GM21786 (cell line): ENCODE results near the gene PTX4.

Source experiments
- ATAC-seq: cut with Tn5 transposase; IDR thresholded peaks from one replicate; pipeline ENCODE4 v1.9.1; 2021; ENCODE audit not compliant: unreplicated experiment

The PTX4 gene, protein sequence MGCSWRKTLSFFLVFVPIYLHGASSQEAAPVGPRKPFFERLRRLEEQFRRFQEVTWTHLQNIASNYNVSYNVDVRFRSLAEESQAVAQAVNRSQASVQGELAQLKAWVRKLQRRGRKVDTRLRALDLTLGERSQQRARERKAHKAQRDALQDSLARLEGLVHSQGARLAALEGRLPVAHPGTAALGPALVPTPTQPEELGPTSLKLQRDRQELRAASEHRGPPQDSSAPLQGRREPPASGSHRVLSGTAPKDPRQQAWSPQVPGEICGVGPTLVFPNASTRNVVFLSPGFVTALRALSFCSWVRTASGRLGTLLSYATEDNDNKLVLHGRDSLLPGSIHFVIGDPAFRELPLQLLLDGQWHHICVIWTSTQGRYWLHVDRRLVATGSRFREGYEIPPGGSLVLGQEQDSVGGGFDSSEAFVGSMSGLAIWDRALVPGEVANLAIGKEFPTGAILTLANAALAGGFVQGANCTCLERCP

DNA sequence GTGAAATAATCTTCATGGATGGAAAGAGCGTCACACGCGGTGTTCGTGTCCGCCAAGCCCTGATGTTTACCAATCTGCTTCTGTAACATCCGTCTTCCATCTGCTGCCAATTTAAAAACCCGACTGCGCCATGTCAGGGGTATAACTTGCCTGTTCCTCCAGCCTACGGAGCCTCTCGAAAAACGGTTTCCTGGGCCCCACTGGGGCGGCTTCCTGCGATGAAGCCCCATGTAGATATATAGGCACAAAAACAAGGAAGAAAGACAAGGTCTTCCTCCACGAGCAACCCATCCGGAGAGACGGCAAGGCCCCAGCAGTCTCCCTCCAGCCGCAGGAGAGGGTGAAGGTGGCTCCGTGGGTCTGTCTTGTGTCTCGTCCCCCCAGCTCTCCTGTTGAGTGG is at the start of gene PTX4:
PTX4 (minus strand) TSS at position 326 of the 400 bp plus-strand sequence; CDS start at position 291, 35 bp downstream.
- no peak for ATAC-seq

GRCh38 chr16:1537763-1538289 is 49.1 kb upstream of the PTX4 start:
- ATAC-seq, result no peak

- ATAC-seq, result no peak
Measured at GRCh38 chr16:1537138-1537577, 48.4 kb upstream of the PTX4 start.

DNA sequence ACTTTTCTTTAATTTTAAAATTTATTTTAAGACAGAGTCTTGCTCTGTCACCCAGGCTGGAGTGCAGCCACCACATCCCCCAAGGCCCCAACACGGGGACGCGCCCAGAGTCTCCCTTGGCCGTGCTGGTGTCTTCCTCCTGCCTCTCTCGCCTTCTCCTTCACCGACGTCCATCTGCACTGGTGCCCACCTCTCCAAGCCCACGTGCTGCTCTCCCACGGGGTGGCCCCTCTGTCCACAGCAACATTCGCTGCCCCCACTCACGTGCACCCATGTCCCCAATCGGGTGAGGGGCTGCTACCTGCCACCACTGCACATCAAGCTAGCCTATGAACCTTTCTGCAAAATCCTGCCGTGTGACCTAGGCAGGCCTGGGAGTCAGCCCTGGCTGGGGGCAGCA is 47.9 kb upstream of the PTX4 start:
- ATAC-seq, result no peak

DNA sequence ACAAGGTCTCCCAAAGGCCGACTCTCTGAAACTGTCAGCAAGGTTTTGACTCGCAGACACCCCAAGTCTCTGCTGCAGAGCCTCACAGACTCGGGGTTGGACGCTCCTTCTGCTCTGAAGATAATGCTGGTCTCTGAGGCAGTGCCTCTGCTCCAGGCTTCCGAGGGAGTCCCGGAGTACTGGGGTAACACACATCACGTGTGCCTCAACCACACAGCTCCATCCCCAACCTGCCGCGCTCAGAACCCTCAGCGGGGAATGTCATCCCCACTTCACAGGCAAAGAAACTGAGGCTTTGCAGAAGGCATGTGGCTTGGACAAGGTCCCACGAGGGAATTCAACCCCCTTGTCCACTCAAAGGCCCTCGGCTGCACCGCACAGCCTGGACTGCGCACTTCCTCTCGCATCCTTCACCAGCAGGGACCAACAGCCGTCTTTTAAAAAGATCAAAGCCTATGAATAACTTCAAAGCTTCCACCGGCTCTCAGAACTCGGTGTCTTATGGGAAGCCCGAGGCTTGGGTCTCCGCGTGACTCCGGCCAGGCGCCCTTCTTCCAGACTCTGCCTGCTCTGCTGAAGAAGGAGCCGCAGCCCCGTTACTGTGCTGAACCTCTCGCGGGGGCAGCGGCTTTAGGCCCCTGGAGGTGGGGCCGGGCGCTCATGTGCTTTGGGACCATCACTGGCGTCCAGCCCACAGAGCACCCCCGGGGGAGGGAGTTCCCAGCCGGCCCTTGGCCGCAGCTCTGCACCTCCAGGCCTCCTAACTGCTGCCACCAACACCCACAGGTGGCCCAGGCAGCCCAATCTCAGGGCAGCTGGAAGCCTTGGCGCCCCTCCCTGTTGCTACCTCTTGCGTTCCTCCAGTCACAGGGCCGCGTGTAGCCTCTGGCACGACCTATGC is 46.9 kb upstream of the PTX4 start:
- no peak for ATAC-seq

DNA sequence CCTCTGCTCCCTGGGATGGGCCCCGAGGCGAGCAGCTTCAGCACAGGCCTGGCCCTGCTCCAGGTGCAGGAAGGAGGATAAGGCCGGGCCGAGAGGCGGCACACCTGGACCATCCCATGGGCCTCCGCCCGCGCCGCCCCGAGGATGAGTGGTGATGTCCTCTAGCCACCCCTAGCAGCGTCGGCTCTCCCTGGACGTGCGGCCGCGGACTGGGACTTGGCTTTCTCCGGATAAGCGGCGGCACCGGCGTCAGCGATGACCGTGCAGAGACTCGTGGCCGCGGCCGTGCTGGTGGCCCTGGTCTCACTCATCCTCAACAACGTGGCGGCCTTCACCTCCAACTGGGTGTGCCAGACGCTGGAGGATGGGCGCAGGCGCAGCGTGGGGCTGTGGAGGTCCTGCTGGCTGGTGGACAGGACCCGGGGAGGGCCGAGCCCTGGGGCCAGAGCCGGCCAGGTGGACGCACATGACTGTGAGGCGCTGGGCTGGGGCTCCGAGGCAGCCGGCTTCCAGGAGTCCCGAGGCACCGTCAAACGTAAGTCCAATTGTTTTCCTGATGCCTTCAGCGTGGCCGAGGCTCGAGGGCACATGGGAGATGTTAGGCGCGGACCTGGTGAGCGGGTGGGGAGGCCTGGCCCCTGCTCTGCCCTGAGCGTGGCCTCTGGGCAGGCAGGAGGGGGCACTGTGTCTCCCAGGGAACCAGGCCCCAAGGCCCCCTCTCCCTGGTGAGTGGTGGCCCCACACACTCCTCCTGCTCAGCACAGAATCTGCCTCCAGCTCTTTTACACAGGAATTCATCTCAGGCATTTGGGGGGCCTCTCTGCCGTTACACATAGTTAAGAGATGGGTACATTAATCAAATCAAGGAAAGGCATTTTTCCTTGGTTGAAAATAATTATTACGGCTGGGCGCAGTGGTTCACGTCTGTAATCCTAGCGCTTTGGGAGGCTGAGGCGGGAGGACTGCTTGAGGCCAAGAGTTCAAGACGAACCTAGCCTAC is 45.6 kb upstream of the PTX4 start:
- ATAC-seq, result no peak

- ATAC-seq, result no peak
Measured at GRCh38 chr16:1533443-1533951, 44.8 kb upstream of the PTX4 start, which contains the start of gene TMEM204. TMEM204 (plus strand) TSS chr16:1533666; CDS start chr16:1534276, 610 bp downstream.

- no peak for ATAC-seq
Measured at GRCh38 chr16:1532771-1533170, 44.0 kb upstream of the PTX4 start.

- ATAC-seq, result no peak
Measured at GRCh38 chr16:1532081-1532760, 43.5 kb upstream of the PTX4 start.

DNA sequence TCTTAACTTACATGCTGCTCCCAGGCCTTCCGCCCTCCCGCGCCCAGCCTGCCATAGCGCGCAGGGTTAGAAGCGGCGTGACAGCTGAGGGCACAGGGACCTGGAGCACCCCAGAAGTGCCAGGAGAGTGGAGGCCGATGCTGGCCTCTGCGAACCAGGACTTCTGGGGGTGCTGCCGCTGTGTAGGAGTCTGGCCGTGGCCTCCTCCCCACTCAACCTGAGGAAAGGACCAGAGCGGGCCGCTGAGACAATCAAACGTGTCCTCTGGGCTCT is 42.8 kb upstream of the PTX4 start:
- no peak for ATAC-seq

GRCh38 chr16:1530883-1531637 is 42.3 kb upstream of the PTX4 start:
- ATAC-seq, result no peak

DNA sequence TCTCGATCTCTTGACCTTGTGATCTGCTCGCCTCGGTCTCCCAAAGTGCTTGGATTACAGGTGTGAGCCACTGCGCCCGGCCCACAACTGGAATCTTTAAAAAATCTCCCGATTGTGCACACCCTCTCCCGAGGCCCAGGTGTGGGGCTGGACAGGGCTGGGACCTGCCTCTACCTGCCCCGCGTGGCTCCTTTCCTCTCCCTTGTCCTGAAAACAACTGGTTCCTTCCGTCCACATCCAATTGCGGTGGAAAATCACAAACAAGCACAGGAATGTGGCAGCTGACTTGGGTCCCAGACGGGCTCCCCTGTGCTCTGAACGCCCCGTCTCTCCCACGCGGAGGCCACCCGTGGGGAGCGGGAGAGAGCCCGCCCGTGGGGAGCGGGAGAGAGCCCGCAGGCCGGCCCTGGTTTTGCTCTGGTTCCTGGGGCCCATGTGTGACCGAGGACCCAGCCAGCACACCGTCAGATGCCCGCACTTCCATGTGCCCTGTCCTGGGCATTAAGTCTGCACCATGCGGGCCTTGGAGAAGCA is 41.7 kb upstream of the PTX4 start:
- ATAC-seq, result no peak

- no peak for ATAC-seq
Measured at GRCh38 chr16:1528921-1529537, 40.3 kb upstream of the PTX4 start.

DNA sequence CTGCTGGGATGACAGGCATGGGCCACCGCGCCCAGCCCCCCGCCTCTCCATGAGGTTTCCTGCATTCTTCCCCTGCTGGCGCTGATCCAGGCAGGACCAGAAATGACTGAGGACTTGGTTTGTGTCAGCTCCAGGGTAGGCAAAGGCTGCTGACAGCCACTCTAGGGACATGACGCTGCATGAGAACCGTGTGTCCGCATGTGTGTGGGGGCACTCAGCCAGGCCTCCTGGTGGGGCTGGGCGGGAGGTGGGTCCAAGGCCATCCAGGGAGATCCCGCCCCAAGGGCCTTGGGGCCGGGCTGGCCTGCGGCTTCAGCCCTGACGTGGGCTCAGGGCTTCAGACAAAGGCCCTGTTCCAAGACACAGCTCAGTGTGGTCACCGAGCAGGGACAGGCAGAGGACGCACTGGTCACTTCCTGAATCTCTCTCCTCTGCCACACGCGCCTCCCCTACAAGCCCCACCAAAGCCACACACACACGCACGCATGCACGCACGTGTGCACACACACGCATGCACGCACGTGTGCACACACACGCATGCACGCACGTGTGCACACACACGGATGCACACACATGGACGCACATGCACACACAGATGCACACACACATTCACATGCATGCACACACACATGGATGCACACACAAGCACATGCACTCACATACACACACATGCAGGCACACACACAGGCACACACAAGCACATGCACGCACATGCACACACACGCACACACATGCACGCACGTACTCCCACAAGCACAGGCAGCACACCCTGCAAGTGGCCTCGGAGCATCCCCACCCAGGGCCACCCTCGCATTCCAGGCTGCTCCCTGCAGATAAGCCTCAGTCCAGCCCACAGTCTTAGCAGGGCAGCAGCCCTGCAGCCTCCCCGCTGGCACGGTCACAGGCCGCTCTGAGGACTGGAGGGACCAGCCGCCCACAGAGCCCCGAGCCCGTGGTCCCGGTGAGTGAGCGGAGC is 39.4 kb upstream of the PTX4 start:
- no peak for ATAC-seq

DNA sequence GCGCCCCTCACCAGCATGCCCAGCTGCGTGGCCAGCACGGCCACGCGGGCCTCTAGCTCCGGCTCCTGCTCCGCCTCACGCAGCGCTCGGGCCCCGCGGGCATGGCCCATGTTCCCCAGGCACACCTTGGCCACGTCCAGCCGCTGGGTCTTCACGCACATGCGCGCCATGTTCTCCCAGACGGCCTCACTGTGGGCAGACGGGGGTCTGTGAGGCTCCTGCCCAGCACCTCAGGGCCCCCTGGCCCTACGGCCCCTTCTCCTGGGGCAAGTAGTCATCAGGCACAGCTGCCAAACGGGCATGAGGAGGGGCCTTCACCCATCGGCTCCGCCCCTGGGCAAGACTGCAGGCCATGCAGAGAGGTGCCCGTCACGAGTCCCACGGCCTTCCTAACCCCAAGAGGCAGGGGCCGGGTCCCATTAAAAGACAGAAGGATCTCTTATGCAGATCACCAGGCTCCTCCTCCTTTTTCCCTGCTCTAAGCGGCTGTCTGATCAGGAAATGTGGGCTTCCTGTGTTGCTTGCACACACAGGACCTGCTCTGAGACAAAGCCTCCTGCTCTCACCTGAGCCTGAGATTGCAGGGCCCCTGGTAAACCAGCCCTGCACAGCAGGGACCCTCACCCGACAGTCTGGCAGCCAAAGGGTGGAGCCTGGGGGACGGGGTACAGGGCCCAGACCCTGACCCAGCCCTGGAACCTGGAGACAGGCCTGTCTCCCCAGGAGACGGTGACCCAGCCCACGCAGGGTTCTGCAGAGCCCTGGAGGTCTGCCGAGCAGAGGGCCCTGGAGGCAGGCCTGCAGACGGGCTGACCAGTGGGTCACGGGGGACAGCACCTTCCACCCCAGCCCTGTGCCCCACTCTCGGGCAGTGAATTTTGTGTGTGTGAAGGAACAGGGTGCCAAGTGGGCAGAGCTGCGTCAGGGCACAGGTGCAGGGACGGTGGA is 38.1 kb upstream of the PTX4 start:
- no peak for ATAC-seq
